ENCODE measurements around the gene ARHGAP29.

The ARHGAP29 gene

GRCh38 chr1:94281361-94282142 lies 44.2 kb upstream of the ARHGAP29 start:
- H3K27me3 ChIP-seq (ENCODE audit: insufficient read depth, low read length, poor library complexity, severe bottlenecking): no peaks in the 10 kb centered on the region
- no peaks in the 10 kb centered on the region for H3F3A ChIP-seq (ENCODE audit: low read depth)
- no peak overlapping the region for H3K9ac ChIP-seq (ENCODE audit: low read depth, low read length, poor library complexity, severe bottlenecking)
- H2AFZ ChIP-seq (ENCODE audit: low read length): no peak overlapping the region
- H3K4me2 ChIP-seq (ENCODE audit: low read depth, low read length, poor library complexity, severe bottlenecking): no peak overlapping the region
- H3K4me3 ChIP-seq (ENCODE audit: low read length, poor library complexity, severe bottlenecking): no peak overlapping the region
- no peaks in the 10 kb centered on the region for H3K4me1 ChIP-seq (ENCODE audit: insufficient read depth, low read length, poor library complexity, severe bottlenecking)
- H3K9me2 ChIP-seq (replicated peaks; ENCODE audit: low read depth, low read length): no peaks in the 10 kb centered on the region
- H3K9me3 ChIP-seq (ENCODE audit: insufficient read depth, low read depth, low read length): no peaks in the 10 kb centered on the region
- H3K79me2 ChIP-seq (ENCODE audit: insufficient read depth, low read length): no peaks in the 10 kb centered on the region
- H3K36me3 ChIP-seq (ENCODE audit: insufficient read depth, low read length): no peaks in the 10 kb centered on the region
- no peaks in the 10 kb centered on the region for H4K20me1 ChIP-seq (ENCODE audit: insufficient read depth, low read length, poor library complexity, severe bottlenecking)
- no peak for TF ChIP-seq EZH2phosphoT487 (IDR thresholded peaks at IDR 0.05; ENCODE audit: borderline replicate concordance)
- no peak for TF ChIP-seq CTCF (conservative IDR thresholded peaks at IDR 0.05; ENCODE audit: low read length)

DNA sequence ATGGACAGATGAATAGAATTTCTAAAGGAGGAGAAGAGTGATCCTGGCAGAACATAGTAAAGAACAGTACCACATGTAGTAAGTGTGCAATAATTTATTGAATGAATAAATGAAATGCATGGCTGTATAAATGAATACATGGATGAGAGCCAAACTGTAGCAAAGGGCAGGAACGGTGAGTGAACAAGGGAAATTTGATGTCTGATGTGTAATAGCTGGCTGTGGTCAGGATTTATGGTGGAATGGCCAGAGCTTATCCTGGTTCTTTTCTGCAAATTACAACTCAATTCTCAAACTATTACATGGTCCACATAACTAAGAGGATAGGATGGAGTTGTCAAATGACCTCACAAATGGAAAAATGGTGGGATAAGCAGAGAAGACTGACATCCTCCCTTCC lies 43.2 kb upstream of the ARHGAP29 start:
- Histone ChIP-seq H3K4me2 (ENCODE audit: low read depth, low read length, poor library complexity, severe bottlenecking) (no peak overlapping the region), H4K20me1 (ENCODE audit: insufficient read depth, low read length, poor library complexity, severe bottlenecking) (no peaks in the 10 kb centered on the region), H3K4me1 (ENCODE audit: insufficient read depth, low read length, poor library complexity, severe bottlenecking) (no peaks in the 10 kb centered on the region), H3K9me2 (replicated peaks; ENCODE audit: low read depth, low read length) (no peaks in the 10 kb centered on the region), H3F3A (ENCODE audit: low read depth) (no peaks in the 10 kb centered on the region), H3K9ac (ENCODE audit: low read depth, low read length, poor library complexity, severe bottlenecking) (no peak overlapping the region), H3K9me3 (ENCODE audit: insufficient read depth, low read depth, low read length) (no peaks in the 10 kb centered on the region), H3K4me3 (ENCODE audit: low read length, poor library complexity, severe bottlenecking) (no peak overlapping the region), H2AFZ (ENCODE audit: low read length) (no peak overlapping the region), H3K79me2 (ENCODE audit: insufficient read depth, low read length) (no peaks in the 10 kb centered on the region), H3K36me3 (ENCODE audit: insufficient read depth, low read length) (no peaks in the 10 kb centered on the region), H3K27me3 (ENCODE audit: insufficient read depth, low read length, poor library complexity, severe bottlenecking) (no peaks in the 10 kb centered on the region)
- TF ChIP-seq EZH2phosphoT487 (IDR thresholded peaks at IDR 0.05; ENCODE audit: borderline replicate concordance) (no peak), CTCF (conservative IDR thresholded peaks at IDR 0.05; ENCODE audit: low read length) (no peak)

DNA sequence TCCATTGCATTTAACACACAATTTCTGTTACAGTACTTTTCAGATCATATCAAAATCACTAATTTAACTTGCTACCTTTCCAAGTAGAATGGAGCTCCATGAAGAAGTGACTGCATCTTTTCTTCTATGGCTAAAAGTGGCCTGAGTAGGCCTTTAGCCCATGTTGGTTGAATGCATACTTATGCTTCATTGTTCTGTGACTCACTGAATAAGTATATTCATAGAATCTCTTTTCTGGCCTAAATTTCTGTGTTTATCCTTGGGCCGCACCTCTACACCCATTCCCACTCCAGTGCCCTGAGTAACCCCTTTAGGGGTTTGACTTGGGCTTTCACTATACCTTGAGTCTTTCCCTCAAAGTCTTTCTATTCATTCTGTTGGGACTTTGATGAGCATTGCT lies 42.1 kb upstream of the ARHGAP29 start:
- Histone ChIP-seq H4K20me1 (ENCODE audit: insufficient read depth, low read length, poor library complexity, severe bottlenecking) (no peaks in the 10 kb centered on the region), H3F3A (ENCODE audit: low read depth) (no peaks in the 10 kb centered on the region), H3K4me2 (ENCODE audit: low read depth, low read length, poor library complexity, severe bottlenecking) (no peak overlapping the region), H3K9me3 (ENCODE audit: insufficient read depth, low read depth, low read length) (no peaks in the 10 kb centered on the region), H3K4me1 (ENCODE audit: insufficient read depth, low read length, poor library complexity, severe bottlenecking) (no peaks in the 10 kb centered on the region), H3K4me3 (ENCODE audit: low read length, poor library complexity, severe bottlenecking) (no peak overlapping the region), H3K9me2 (replicated peaks; ENCODE audit: low read depth, low read length) (no peaks in the 10 kb centered on the region), H3K9ac (ENCODE audit: low read depth, low read length, poor library complexity, severe bottlenecking) (no peak overlapping the region), H3K27me3 (ENCODE audit: insufficient read depth, low read length, poor library complexity, severe bottlenecking) (no peaks in the 10 kb centered on the region), H2AFZ (ENCODE audit: low read length) (no peak overlapping the region), H3K79me2 (ENCODE audit: insufficient read depth, low read length) (no peaks in the 10 kb centered on the region), H3K36me3 (ENCODE audit: insufficient read depth, low read length) (no peaks in the 10 kb centered on the region)
- TF ChIP-seq EZH2phosphoT487 (IDR thresholded peaks at IDR 0.05; ENCODE audit: borderline replicate concordance) (no peak), CTCF (conservative IDR thresholded peaks at IDR 0.05; ENCODE audit: low read length) (no peak)

All from Loucy (cell line).